Measurements from ENCODE around the gene SYK. TPM values are rescaled to one million over a fixed set of nuclear protein-coding genes. Genes with fewer than 3 reads are reported as not detected.

The SYK gene
- under 0.01 TPM in 1 of 2 replicates, not detected in the other for total RNA-seq

DNA sequence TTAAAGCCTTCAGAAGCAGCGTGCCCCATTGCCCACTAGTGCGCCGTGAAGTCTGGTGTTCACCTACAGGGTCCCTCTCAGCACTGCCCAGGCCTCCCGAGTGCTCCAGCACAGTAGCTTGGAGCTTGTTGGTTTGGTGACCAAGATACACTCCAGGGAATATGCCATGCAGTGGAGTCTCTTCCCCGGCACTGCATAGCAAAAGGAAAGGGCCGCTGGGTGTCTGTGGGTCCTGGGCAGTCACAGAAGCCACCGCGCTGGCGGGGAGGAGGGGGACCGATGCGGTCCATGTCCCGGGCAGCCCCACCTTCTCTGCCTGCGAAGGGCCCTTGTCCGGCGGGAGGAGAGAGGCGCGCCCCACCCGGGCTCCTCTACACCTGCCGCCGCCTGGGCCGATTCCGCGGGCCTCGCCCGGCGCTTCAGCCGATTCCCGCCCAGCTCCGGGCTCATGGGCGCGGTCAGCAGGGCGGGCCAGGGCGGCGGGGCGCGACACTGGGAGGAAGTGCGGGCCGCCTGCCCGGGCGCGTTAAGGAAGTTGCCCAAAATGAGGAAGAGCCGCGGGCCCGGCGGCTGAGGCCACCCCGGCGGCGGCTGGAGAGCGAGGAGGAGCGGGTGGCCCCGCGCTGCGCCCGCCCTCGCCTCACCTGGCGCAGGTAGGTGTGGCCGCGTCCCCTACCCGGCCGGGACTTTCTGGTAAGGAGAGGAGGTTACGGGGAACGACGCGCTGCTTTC, at the start of gene SYK:
SYK (plus strand) TSS at position 579 of the 732 bp plus-strand sequence. CDS start 42,080 bp downstream, outside the sequence.

Other genes with a start within 250 kb of the SYK start
- gene DIRAS2, start 159.0 kb upstream of the SYK start, total RNA-seq = under 0.01 TPM in 1 of 2 replicates, not detected in the other